Activated CD8-positive, alpha-beta memory T cell treated with anti-CD3 and anti-CD28 coated beads for 24 hours (primary cell): ENCODE measurements around the gene IL36RN.

Source experiments
- DNase-seq: peaks from one replicate; pipeline ENCODE4 v3.0.0-alpha.2; 2020

The IL36RN gene

GRCh38 chr2:113058998-113059960 lies at the start of gene IL36RN:
TSS of gene IL36RN (plus strand) at chr2:113059198. CDS start at chr2:113059439, 241 bp downstream.
- peak; percentile 40 for DNase-seq

GRCh38 chr2:113009622-113010021 lies 49.4 kb upstream of the IL36RN start:
- DNase-seq: no peak

GRCh38 chr2:113010088-113010487 lies 48.9 kb upstream of the IL36RN start:
- no peak for DNase-seq

- no peak for DNase-seq
Observed at GRCh38 chr2:113011108-113011507, 47.9 kb upstream of the IL36RN start.

- DNase-seq: no peak
Observed at GRCh38 chr2:113012436-113013335, 46.3 kb upstream of the IL36RN start.

GRCh38 chr2:113013336-113013661 lies 45.7 kb upstream of the IL36RN start:
- DNase-seq: no peak

- no peak for DNase-seq
Observed at GRCh38 chr2:113014067-113014466, 44.9 kb upstream of the IL36RN start.

- no peak for DNase-seq
Observed at GRCh38 chr2:113015042-113015441, 44.0 kb upstream of the IL36RN start.

GRCh38 chr2:113015655-113016054 lies 43.3 kb upstream of the IL36RN start:
- DNase-seq: no peak

GRCh38 chr2:113018509-113018908 lies 40.5 kb upstream of the IL36RN start:
- no peak for DNase-seq

GRCh38 chr2:113021312-113021711 lies 37.7 kb upstream of the IL36RN start:
- DNase-seq: no peak

GRCh38 chr2:113024764-113025163 lies 34.2 kb upstream of the IL36RN start:
- DNase-seq: no peak

GRCh38 chr2:113025737-113026136 lies 33.3 kb upstream of the IL36RN start:
- DNase-seq: no peak

- no peak for DNase-seq
Observed at GRCh38 chr2:113027691-113028090, 31.3 kb upstream of the IL36RN start.

- DNase-seq: no peak
Observed at GRCh38 chr2:113028112-113028511, 30.9 kb upstream of the IL36RN start.

GRCh38 chr2:113032737-113033136 lies 26.3 kb upstream of the IL36RN start:
- DNase-seq: no peak

GRCh38 chr2:113034016-113034415 lies 25.0 kb upstream of the IL36RN start:
- no peak for DNase-seq

GRCh38 chr2:113036763-113037162 lies 22.2 kb upstream of the IL36RN start:
- DNase-seq: no peak

- no peak for DNase-seq
Observed at GRCh38 chr2:113038291-113038690, 20.7 kb upstream of the IL36RN start.

- DNase-seq: no peak
Observed at GRCh38 chr2:113039158-113039557, 19.8 kb upstream of the IL36RN start.

GRCh38 chr2:113039719-113040118 lies 19.3 kb upstream of the IL36RN start:
- no peak for DNase-seq

GRCh38 chr2:113041871-113042270 lies 17.1 kb upstream of the IL36RN start:
- DNase-seq: no peak

GRCh38 chr2:113046465-113046864 lies 12.5 kb upstream of the IL36RN start:
- no peak for DNase-seq
